ENCODE measurements around the gene HSD17B13.
A peak's percentile ranks its signal among the peaks of the same experiment; 100 is the strongest.
"Not testable (repeated sequence)": the region's sequence is repeated elsewhere in the genome, so short reads cannot be mapped to it uniquely, and the experiment has no call there.

Gene HSD17B13, protein sequence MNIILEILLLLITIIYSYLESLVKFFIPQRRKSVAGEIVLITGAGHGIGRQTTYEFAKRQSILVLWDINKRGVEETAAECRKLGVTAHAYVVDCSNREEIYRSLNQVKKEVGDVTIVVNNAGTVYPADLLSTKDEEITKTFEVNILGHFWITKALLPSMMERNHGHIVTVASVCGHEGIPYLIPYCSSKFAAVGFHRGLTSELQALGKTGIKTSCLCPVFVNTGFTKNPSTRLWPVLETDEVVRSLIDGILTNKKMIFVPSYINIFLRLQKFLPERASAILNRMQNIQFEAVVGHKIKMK

DNA sequence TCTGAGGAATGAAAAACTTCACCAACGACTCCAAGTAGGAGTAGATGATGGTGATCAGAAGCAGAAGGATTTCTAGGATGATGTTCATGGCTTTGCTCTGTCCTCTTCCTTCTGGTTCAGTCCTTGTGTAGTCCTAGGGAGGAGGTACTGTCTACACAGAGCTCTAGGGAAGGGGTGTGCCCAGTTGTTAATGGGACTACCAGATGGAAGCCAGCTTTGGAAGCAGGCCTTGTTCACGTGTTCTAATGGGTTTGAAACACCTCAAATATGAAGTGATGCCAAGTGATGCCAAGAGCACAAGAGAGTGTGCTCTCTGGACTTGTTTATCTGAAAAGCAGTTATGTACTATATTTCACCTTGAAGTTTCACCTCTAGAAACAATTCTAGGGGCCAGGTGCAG lies at the start of gene HSD17B13:
Gene HSD17B13 (minus strand): TSS at position 129 of the 400 bp plus-strand sequence. CDS start 41 bp downstream, at position 88.
- DNase-seq (ENCODE audit: low read depth in 2 of 2) = no peak

DNA sequence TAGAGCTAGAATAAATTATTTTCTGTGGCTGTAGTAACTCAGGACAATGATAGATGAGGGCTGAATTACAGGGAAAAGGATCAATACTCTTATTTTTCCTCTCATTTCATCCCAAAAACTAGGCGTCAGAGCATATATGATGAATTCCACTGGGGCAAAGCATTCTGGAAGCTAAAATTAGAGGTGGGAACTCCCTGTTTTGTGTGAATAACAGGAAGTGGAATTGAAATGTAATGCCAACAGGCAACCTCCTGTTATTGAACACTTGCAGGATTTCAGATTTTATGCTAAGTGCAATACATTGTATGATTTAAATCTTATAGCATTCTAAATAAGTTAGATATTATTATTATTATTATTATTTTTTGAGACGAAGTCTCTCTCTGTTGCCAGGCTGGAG lies 47.4 kb upstream of the HSD17B13 start:
- no peak for DNase-seq (ENCODE audit: low read depth in 2 of 2)

DNA sequence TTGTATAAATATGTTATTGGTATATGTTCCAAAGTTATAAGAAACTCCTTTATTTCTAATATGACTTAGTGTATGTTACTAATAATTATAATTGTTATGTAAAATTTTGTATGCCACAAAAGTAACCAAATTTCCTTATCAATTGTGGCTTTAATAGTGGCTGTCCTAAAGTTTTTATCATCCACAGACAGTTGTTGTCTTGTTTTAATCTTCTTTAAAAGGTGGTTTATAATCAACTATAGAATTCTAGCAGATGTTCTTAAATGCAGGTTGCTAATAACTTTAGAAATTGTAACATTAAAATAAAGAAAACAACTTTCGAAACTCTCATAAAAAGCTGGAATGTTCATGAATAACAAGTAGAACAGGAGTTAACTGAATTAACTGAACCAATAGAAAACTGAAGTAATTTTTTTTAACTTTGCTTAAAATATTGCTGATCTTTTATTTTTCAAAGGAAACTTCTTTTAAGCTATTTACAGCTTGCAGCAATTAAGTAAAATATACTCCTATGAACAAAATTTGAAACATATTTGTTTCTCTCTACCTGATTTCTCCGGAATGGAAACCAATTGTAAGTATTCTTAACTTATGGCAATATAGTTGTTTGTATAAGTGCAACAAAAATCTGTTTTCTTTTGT lies 44.0 kb upstream of the HSD17B13 start:
- DNase-seq (ENCODE audit: low read depth in 2 of 2) = no peak

DNA sequence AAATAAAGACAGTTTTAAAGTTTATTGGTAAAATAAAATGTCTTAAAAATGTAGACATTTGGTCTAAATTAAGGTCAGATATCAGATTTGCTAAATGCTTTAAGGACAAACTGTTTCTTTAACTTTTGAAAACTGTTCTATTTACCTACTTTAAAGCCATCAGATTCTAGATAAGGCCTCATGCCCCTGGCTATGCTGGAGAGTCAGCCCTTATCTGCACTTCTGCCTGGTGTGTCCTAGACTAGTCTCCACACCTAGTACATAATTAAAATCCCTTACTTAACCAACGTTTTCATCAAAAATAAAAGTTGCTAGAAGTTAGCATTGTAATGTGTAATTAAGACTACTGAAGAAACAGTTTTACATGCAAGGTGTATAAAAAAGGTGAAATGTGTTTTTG lies 42.7 kb upstream of the HSD17B13 start:
- DNase-seq (ENCODE audit: low read depth in 2 of 2) = no peak

DNA sequence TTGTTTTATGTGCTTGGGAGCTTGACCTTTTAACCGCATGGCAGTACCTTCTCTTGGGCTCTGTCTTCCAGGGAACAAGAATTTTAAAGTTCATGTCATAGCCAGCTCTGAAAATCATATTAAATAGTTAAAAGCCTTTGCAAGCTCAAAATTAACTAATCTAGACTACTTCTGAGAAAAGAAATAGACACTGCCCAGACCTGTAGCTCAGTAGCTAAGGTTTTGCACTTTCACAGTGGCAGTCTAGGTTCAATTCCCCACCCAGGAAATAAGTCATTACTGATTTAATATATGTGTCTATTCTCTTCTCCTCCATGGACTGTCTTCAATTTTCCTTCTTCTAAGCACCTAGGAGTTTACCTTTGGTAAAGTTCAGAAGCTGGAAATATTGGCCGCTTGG lies 40.9 kb upstream of the HSD17B13 start:
- DNase-seq (ENCODE audit: low read depth in 2 of 2) = no peak

DNA sequence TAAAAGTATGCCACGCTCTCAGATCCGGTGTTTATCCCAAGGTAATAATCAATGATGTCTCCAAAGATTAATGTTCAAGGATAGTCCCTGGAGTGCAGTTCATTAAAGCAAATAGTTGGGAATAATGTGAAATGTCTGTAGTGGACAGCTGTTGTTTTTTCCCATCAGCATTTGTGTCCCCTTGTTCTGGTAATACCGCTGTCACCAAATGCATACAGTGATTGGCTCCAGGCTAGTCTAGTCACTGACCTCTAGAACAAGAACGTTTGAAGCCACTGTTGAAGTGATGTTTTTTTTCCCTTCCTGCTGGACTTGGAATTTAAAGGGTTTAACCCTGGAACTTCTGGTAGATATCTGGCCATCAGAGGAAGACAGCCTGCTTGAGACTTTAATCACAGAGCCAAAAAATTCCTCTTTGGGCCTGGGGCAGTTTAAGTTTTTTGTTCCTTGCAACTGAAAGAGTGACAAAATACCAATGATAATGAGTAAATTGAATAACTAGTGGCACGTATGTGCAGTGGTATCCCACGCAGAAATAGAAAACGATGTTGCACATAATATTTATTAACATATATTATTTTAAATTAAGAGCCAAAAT lies 37.8 kb upstream of the HSD17B13 start:
- no peak for DNase-seq (ENCODE audit: low read depth in 2 of 2)

DNA sequence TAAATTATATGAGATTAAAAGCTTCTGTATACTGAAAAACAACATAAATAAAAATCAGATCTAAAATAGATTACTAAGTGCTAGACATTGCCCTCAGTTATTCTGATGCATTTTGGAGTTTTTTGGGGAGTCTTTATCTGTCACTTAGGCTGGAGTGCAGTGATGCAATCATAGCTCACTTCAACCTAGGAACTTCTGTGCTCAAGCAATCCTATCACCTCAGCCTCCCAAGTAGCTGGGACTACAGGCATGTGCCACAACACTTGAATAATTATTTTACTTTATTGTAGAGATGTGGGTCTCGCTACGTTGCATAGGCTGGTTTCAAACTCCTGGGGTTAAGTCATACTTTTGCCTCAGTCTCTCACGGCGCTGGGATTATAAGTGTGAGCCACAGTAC lies 36.6 kb upstream of the HSD17B13 start:
- no peak for DNase-seq (ENCODE audit: low read depth in 2 of 2)

DNA sequence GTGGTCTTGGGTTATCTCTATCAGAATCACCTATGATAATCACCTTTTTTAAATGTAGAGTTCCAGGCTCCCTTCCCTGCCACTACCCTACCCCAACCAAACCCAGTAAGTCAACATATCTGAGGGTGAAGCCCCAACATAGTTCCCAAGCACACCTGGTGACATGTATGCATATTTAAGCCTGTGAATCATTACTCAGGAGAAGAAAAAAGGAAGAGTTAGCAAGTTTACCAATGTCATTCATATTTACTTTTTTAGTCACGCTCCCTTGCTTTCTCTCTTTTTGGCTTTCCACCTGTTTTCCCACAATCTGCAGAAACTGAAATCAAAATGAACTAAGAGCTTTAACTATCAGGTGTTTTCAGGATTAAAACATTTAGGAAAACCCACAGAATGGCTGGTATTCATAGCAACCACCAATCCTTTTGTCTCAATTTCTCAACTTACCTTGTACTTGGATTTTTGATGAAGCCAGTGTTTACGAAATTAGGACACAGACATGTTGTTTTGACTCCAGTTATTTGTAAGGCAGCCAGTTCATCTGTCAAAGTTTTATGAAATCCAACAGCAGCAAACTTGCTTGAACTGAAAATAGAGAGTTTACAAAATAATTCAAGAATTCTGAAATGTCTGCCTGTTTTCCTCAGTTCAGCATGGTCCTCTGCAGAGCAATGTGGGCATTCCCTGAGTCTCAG lies 34.3 kb upstream of the HSD17B13 start:
- DNase-seq (ENCODE audit: low read depth in 2 of 2) = no peak

DNA sequence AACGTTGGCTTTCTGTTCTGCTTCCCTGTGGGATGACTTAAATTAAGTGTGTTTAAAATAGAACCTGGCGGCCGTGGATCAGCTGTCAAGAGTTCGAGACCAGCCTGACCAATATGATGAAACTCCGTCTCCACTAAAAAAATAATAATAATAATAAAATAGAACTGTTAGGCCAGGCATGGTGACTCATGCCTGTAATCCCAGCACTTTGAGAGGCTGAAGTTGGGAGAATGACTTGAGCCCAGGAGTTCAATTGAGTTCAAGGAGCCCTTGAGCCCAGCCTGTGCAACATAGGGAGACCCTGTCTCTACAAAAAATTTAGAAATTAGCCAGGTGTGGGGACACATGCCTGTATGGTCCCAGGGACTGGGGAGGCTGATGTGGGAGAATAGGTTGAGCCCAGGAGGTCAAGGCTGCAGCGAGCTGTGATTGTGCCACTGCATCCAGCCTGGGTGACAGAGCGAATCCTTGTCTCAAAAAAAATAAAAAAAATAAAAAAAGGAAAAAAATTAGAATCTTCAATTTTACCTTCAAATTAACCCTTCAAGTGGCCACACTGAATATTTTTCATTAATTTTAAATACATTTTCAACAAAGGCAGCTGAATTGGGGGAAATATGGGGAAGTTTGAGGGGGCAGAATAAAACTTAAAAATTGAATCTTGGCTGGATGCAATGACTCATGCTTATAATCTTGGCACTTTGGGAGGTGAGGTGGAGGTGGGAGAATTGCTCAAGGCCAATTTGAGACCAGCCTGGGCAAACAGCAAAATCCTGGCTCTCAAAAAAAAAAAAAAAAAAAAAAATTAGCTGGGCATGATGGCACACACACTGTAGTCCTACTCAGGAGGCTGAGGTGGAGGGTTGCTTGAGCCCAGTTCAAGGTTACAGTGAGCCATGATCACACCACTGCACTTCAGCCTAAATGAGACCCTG lies 31.8 kb upstream of the HSD17B13 start:
- no peak for DNase-seq (ENCODE audit: low read depth in 2 of 2)

DNA sequence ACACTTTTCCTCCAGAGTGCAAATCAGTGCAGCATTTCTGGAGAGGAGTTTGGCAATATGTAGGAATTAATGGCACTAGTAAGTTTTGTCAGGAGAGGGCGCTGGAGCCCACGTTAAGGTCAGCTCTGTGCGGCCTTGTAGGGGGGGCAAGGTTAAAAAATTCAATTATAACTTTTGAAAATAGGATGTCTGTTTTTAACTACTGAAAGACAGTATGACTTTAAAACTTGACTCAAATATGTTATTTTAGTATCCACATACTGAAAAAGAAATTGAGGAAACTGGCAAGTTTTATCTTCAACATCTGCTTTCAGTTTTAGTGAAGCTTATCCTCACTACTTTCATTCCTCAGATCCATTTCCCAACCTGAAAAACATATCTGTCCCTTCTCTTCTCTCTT lies 30.9 kb upstream of the HSD17B13 start:
- peak in 1 of 2 donors; percentile 13 for DNase-seq (ENCODE audit: low read depth in 2 of 2)

DNA sequence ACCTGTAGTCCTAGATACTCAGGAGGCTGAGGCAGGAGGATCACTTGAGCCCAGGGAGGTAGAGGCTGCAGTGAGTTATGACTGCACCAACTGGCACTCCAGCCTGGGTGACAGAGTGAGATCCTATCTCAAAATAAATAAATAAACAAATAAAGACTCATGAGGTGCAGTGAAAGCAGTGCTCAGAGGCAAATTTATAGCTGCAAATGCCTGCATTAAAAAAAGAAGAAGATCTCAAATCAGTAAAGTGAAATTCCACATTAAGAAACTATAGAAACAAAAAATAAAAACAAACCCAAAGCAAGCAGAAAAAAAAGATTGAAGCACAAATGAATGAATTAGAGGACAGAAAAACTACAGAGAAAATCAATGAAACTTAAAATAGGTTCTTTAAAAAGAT lies 22.5 kb upstream of the HSD17B13 start:
- DNase-seq (ENCODE audit: low read depth in 2 of 2) = no peak

DNA sequence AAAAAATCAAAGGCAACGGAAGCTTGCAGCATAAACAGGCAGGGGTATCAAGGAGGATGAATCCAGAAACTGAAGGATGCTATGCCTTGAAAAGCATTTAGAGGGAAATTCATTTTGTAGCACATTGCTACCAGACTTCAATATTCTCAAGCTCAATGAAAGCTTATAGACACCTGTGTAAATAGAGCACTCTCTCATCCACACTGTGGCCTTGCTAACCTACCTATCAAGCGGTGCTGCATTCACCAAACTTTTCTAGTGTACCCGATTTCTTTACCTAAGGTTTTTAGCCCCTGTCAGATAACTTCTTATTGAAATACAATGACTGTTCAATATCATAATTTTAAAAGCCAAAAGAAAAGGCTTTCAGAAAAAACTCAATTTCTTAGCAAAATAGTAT lies 20.2 kb upstream of the HSD17B13 start:
- DNase-seq (ENCODE audit: low read depth in 2 of 2) = no peak

DNA sequence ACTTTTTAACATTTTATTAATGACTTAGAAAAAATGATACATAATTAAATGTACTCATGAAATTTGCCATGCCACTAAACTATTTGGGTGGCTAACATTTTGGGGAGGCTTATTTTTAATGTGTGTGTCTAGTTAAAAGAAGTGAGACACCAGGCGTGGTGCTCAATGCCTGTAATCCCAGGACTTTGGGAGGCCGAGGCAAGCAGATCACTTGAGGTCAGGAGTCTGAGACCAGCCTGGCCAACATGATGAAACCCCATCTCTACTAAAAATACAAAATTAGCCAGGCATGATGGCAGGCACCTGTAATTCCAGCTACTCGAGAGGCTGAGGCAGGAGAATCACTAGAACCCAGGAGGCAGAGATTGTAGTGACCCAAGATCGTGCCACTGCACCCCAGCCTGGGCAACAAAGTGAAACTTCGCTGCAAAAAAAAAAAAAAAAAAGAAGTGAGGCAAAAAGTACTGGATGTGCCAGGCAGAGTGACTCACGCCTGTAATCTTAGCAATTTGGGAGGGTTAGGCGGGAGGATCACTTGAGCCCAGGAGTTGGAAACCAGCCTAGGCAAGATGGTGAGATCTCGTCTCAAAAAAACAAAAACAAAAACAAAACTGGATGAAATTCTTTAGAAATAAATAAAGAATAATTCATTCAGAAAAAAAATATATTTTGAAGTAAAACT lies 19.4 kb upstream of the HSD17B13 start:
- DNase-seq (ENCODE audit: low read depth in 2 of 2) = not testable (repeated sequence)

DNA sequence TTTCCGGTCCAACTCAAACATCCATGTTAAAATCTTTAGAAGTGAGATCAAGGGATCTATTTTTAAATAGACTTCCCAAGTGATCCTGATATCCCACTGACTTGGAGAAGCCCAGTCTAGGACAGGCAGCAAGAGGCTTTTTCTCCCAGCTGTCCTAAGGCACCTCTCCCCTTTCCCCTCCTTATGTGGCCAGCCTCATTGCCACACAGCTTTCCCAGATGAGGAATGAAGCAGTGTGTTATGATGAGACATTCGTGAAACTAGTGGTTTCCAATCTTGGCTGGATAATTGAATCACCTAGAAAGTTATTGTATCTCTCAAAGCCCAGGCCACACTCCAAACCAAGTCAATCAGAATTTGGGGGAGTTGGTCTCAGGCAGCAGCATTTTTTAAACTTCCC lies 16.8 kb upstream of the HSD17B13 start:
- no peak for DNase-seq (ENCODE audit: low read depth in 2 of 2)

DNA sequence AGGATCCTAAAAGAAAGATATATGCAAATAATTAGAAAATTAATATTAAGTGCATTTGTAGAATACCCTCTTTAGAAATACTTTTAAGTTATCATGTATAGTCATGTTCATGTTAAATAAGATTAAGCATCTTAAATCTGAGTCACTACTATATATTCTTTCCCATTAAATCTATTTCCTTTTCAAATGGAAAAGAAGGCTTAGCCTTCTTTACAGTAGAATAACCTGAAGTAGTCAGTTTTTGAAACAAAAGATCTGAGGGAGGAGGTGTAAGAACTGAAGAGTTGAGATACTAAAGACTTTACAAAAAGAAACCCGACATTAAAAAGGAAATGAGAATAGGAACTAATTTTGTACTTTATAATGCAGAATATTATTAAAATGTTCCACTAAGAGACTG lies 14.7 kb upstream of the HSD17B13 start:
- DNase-seq (ENCODE audit: low read depth in 2 of 2) = no peak

DNA sequence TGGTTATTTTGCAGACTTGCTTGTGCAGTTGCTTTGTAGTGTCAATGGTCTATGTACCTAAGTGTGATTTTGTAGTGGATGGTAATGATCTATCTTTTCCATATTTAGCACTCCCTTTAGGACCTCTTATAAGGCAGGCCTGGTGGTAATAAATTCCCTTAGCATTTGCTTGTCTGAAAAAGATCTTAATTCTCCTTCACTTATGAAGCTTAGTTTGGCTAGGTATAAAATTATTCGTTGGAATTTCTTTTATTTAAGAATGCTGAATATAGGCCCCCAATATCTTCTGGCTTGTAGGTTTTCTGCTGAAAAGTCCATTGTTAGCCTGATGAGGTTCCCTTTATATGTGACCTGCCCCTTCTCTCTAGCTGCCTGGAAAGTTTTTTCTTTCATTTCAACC lies 10.6 kb upstream of the HSD17B13 start:
- no peak for DNase-seq (ENCODE audit: low read depth in 2 of 2)

DNA sequence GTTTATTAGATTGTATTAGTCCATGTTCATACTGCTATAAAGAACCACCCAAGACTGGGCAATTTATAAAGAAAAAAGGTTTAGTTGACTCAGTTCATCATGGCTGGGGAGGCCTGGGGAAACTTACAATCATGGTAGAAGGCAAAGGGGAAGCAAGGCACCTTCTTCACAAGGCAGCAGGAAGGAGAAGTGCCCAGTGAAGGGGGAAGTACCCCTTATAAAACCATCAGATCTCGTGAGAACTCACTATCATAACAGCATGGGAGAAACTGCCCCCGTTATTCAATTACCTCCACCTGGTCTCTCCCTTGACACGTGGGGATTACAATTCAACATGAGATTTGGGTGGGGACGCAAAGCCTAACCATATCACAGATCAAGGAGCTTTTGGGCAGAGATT lies 8.1 kb upstream of the HSD17B13 start:
- no peak for DNase-seq (ENCODE audit: low read depth in 2 of 2)

DNA sequence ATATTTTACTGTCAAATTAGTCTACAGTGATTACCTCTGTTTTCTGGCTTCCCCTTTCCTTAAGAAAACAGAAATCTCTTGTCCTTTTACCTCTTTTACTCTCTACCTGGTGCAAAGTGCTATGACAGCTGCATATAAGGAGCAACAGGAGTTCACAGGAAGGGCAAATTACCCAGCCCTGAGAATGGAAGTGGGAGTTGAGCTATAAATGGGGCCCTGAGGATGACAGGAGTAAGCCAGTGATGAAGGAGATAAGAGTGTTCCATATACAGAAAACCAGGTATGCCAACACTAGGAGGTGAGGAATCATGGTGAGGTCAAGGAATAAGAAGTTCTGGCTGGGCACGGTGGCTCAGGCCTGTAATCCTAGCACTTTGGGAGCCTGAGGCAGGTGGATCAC lies 4.5 kb upstream of the HSD17B13 start:
- no peak for DNase-seq (ENCODE audit: low read depth in 2 of 2)

DNA sequence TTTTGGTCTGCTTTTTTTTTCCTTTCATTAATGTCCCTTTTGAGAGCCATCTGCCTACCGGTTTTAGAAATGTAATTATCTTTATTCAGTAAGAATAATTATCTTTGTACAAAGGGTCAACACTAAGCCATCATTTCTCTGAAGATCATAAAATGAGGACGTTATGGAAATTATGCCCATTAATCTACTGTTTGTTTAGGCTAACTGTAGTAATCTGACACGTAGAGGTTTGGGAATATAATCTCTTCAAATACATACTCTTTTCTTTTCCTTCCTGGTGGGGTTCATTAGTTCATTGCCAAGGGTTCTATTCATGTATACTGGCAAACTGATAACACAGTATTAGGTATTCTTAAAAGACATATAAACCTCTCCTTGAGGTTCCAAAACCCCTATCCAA lies 3.8 kb upstream of the HSD17B13 start:
- no peak for DNase-seq (ENCODE audit: low read depth in 2 of 2)

DNA sequence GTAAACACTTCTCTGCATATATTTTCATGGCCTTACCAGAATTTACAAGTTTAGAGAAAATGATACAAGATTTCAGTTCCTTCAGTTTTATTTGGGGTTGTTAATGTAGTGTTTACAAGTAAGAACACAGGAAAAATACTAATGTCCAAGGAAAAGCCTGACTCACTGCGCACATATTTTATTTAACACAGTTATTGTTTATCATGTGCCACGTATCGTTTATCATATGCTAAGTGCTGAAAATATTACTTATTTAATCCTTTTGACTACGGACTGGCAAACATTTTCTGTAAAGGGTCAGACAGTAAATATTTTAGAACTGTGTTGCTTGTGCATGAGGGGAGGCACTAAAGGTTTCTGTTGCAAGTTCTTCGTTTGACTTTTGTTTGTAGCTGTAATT lies 794 bp downstream of the HSD17B13 start:
- DNase-seq (ENCODE audit: low read depth in 2 of 2) = no peak

DNA sequence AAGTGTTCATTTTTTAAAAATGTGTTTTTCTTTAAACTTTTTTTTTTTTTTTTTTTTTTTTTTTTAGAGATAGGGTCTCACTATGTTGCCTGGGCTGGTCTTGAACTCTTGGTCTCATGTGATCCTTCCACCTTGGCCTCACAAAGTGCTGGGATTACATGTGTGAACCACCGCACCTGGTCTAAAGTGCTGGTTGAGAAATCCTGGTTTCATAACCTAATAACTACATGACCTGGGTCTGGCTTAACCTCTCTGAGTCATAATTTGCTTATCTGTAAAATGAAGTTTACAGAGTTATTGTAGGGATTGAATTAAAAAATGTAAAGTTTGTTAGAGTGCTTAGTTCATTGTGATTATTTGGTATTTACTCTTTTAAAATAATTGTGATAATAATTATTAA lies 5.2 kb downstream of the HSD17B13 start:
- no peak for DNase-seq (ENCODE audit: low read depth in 2 of 2)
